Endothelial cell of hepatic sinusoid (primary cell): ENCODE measurements around the gene DCTN1.

Experiments used
- in situ Hi-C: cut with HindIII; loops from 2 replicates; pipeline ENCODE4 v1.10.0; 2017; ENCODE audit warnings: low sequenced_read_pairs

Gene DCTN1

GRCh38 chr2:74327627-74328026 is 52.5 kb downstream of the DCTN1 start:
- in situ Hi-C loops = no loop called here

- in situ Hi-C loops = no loop called here
Observed at GRCh38 chr2:74327199-74327598, 52.9 kb downstream of the DCTN1 start.

- in situ Hi-C loops = no loop called here
Observed at GRCh38 chr2:74325815-74326214, 54.3 kb downstream of the DCTN1 start.

GRCh38 chr2:74321737-74322136 is 58.4 kb downstream of the DCTN1 start:
- in situ Hi-C loops = loop anchor here (5.0 kb wide), 1 partner anchor 54 kb away; no protein-coding TSS in a partner anchor

- in situ Hi-C loops = no loop called here
Observed at GRCh38 chr2:74317701-74318100, 62.4 kb downstream of the DCTN1 start.

GRCh38 chr2:74316627-74317295 is 63.4 kb downstream of the DCTN1 start:
- in situ Hi-C loops = no loop called here

GRCh38 chr2:74314107-74314506 is 66.0 kb downstream of the DCTN1 start:
- in situ Hi-C loops = no loop called here

- in situ Hi-C loops = no loop called here
Observed at GRCh38 chr2:74313497-74313896, 66.6 kb downstream of the DCTN1 start.

GRCh38 chr2:74312913-74313312 is 67.2 kb downstream of the DCTN1 start:
- in situ Hi-C loops = no loop called here
